IMR-90 (cell line): Measurements from ENCODE around the gene ARNT2. TPM values are rescaled to one million over a fixed set of nuclear protein-coding genes. Genes with fewer than 3 reads are reported as not detected.

Source experiments
- ATAC-seq: fragments of 200-7000 bp; cut with Tn5 transposase; 2 replicates; pipeline ENCODE4 v1.9.1; 2020; ENCODE audit warnings: low read depth, mild to moderate bottlenecking, moderate library complexity
- BruUV-seq: library from RNA; stranded (reverse); fragments of 400-500 nt; replicated peaks from 2 replicates; lab custom pipeline; 2021; lab: Mats Ljungman, UMichigan
- CTCF ChIA-PET: fragments of 300-600 bp; formaldehyde crosslinking; extraction: SDS; loops from one replicate; lab custom pipeline; 2021; ENCODE audit warnings: antibody characterized with exemption; lab: Yijun Ruan, JAX
- POLR2A ChIA-PET: fragments of 300-600 bp; sonication (Branson Sonifier 250); formaldehyde crosslinking; loops from one replicate; lab custom pipeline; 2022; ENCODE audit warnings: antibody characterized with exemption; ENCODE audit not compliant: unreplicated experiment; lab: Charles Lee
- DNase-seq: peaks from one replicate; pipeline ENCODE4 v3.0.0; 2013
- H2AFZ ChIP-seq: replicated peaks from 2 replicates; pipeline ENCODE3; 2013; ENCODE audit warnings: low read length, mild to moderate bottlenecking; ENCODE audit not compliant: poor library complexity
- H2AK5ac ChIP-seq: 2 replicates; pipeline ENCODE4 v1.6.1; 2013; ENCODE audit warnings: low read depth, low read length, inconsistent platforms
- H2AK9ac ChIP-seq: replicated peaks from 2 replicates; pipeline ENCODE3; 2013; ENCODE audit warnings: mild to moderate bottlenecking, low read depth, low read length, moderate library complexity; ENCODE audit not compliant: poor library complexity
- H2BK120ac ChIP-seq: 2 replicates; pipeline ENCODE4 v1.6.1; 2013; ENCODE audit warnings: low read depth, low read length, inconsistent platforms
- H2BK15ac ChIP-seq: 3 replicates; pipeline ENCODE4 v1.6.1; 2013; ENCODE audit warnings: low read depth, low read length, inconsistent platforms
- H2BK20ac ChIP-seq: 2 replicates; pipeline ENCODE4 v1.6.1; 2013; ENCODE audit warnings: low read depth, mild to moderate bottlenecking, inconsistent platforms, low read length, moderate library complexity
- H2BK5ac ChIP-seq: 2 replicates; pipeline ENCODE4 v1.6.1; 2013; ENCODE audit warnings: mild to moderate bottlenecking, low read depth, low read length, inconsistent platforms; ENCODE audit not compliant: poor library complexity, severe bottlenecking
- H3K14ac ChIP-seq: replicated peaks from 2 replicates; pipeline ENCODE4 v1.6.1; 2013; ENCODE audit warnings: low read depth, low read length, inconsistent platforms
- H3K18ac ChIP-seq: 2 replicates; pipeline ENCODE4 v1.6.1; 2013; ENCODE audit warnings: low read depth, low read length, control low read depth
- H3K23ac ChIP-seq: 2 replicates; pipeline ENCODE4 v1.6.1; 2013; ENCODE audit warnings: low read depth, low read length, inconsistent platforms
- H3K27ac ChIP-seq: 2 replicates; pipeline ENCODE4 v1.5.1; 2013; ENCODE audit warnings: mild to moderate bottlenecking, control low read depth, low read length; ENCODE audit not compliant: insufficient read depth
- H3K27me3 ChIP-seq: 2 replicates; pipeline ENCODE4 v1.6.1; 2013; ENCODE audit warnings: low read length; ENCODE audit not compliant: control insufficient read depth, insufficient read depth
- H3K36me3 ChIP-seq: 2 replicates; pipeline ENCODE4 v1.6.1; 2013; ENCODE audit warnings: low read length, mixed read lengths; ENCODE audit not compliant: control insufficient read depth, insufficient read depth
- H3K4ac ChIP-seq: 2 replicates; pipeline ENCODE4 v1.6.1; 2013; ENCODE audit warnings: low read depth, low read length, inconsistent platforms
- H3K4me1 ChIP-seq: 2 replicates; pipeline ENCODE4 v1.6.1; 2013; ENCODE audit warnings: low read length, mixed read lengths; ENCODE audit not compliant: control insufficient read depth, insufficient read depth
- H3K4me2 ChIP-seq: 2 replicates; pipeline ENCODE4 v1.6.1; 2013; ENCODE audit warnings: low read depth, mild to moderate bottlenecking, control low read depth, low read length, moderate library complexity
- H3K4me3 ChIP-seq: 2 replicates; pipeline ENCODE4 v1.5.1; 2013; ENCODE audit warnings: low read depth, mild to moderate bottlenecking, control low read depth, low read length, moderate library complexity; ENCODE audit not compliant: insufficient read depth
- H3K56ac ChIP-seq: 2 replicates; pipeline ENCODE4 v1.6.1; 2013; ENCODE audit warnings: low read length, inconsistent platforms; ENCODE audit not compliant: insufficient read depth; ENCODE audit errors: extremely low read depth
- H3K79me1 ChIP-seq, 2 experiments: 2 replicates each; pipeline ENCODE4 v1.6.1; 2013; ENCODE audit warnings: low read length in 2 of 2, inconsistent platforms in 1 of 2, low read depth in 1 of 2
- H3K9ac ChIP-seq: 2 replicates; pipeline ENCODE4 v1.6.1; 2013; ENCODE audit warnings: low read depth, low read length, control low read depth
- H3K9me1 ChIP-seq: 2 replicates; pipeline ENCODE4 v1.6.1; 2013; ENCODE audit warnings: low read length, inconsistent platforms; ENCODE audit not compliant: insufficient read depth
- H3K9me3 ChIP-seq: 2 replicates; pipeline ENCODE4 v1.6.1; 2013; ENCODE audit warnings: low read length; ENCODE audit not compliant: control insufficient read depth, insufficient read depth
- H4K20me1 ChIP-seq: 2 replicates; pipeline ENCODE4 v1.6.1; 2013; ENCODE audit warnings: low read length, inconsistent platforms; ENCODE audit not compliant: insufficient read depth
- H4K5ac ChIP-seq: 2 replicates; pipeline ENCODE4 v1.6.1; 2013; ENCODE audit warnings: mild to moderate bottlenecking, low read depth, low read length, control low read depth
- H4K8ac ChIP-seq, 2 experiments: 2 replicates each; pipeline ENCODE4 v1.6.1; 2013; ENCODE audit warnings: low read depth in 2 of 2, low read length in 2 of 2, control low read depth in 1 of 2, inconsistent platforms in 1 of 2
- H4K91ac ChIP-seq: 2 replicates; pipeline ENCODE4 v1.6.1; 2013; ENCODE audit warnings: low read depth, low read length, inconsistent platforms; ENCODE audit not compliant: insufficient read depth
- BHLHE40 ChIP-seq: fragments of 150-350 bp; IDR thresholded peaks from 2 replicates; pipeline ENCODE4 v1.6.1; 2016; ENCODE audit warnings: mild to moderate bottlenecking, low read depth, low read length
- CHD1 ChIP-seq: IDR thresholded peaks from 2 replicates; pipeline ENCODE4 v1.6.1; 2012; ENCODE audit warnings: low read depth, low read length, improper control_type of control experiment
- CTCF ChIP-seq: conservative IDR thresholded peaks from 2 replicates; pipeline ENCODE4 v1.5.1; 2012; ENCODE audit warnings: mild to moderate bottlenecking, low read depth, low read length, improper control_type of control experiment
- ELK1 ChIP-seq: fragments of 150-350 bp; IDR thresholded peaks from 2 replicates; pipeline ENCODE4 v1.6.1; 2016; ENCODE audit warnings: low read depth, mild to moderate bottlenecking, low read length, moderate library complexity, borderline replicate concordance
- FOS ChIP-seq: fragments of 150-350 bp; IDR thresholded peaks from 2 replicates; pipeline ENCODE4 v1.6.1; 2016; ENCODE audit warnings: low read depth, low read length
- MAFK ChIP-seq: IDR thresholded peaks from 2 replicates; pipeline ENCODE4 v1.6.1; 2012; ENCODE audit warnings: low read depth, low read length, improper control_type of control experiment
- MAZ ChIP-seq: IDR thresholded peaks from 2 replicates; pipeline ENCODE4 v1.6.1; 2012; ENCODE audit warnings: low read depth, mild to moderate bottlenecking, low read length, improper control_type of control experiment, moderate library complexity, borderline replicate concordance
- NFE2L2 ChIP-seq: fragments of 150-350 bp; IDR thresholded peaks from 2 replicates; pipeline ENCODE4 v1.6.1; 2016; ENCODE audit warnings: low read depth, mild to moderate bottlenecking, low read length
- POLR2A ChIP-seq: IDR thresholded peaks from 2 replicates; pipeline ENCODE4 v1.6.1; 2012; ENCODE audit warnings: mild to moderate bottlenecking, low read depth, low read length
- RAD21 ChIP-seq: IDR thresholded peaks from 2 replicates; pipeline ENCODE4 v1.6.1; 2012; ENCODE audit warnings: low read length, improper control_type of control experiment
- RFX5 ChIP-seq: IDR thresholded peaks from 2 replicates; pipeline ENCODE4 v1.8.0; 2012; ENCODE audit warnings: low read depth, mild to moderate bottlenecking, low read length, moderate library complexity
- SMC3 ChIP-seq: fragments of 150-350 bp; IDR thresholded peaks from 2 replicates; pipeline ENCODE4 v1.6.1; 2016; ENCODE audit warnings: low read depth, mild to moderate bottlenecking, antibody characterized with exemption, low read length, moderate library complexity
- USF2 ChIP-seq: fragments of 150-350 bp; IDR thresholded peaks from 2 replicates; pipeline ENCODE4 v1.6.1; 2017; ENCODE audit warnings: mild to moderate bottlenecking, antibody characterized with exemption, low read length, low read depth
- WGBS, 2 experiments: methylation state at CpG; one replicate each; pipeline versions ENCODE4 v1.1.5 to v1.1.7; 2013; ENCODE audit warnings: missing lambda C conversion rate in 2 of 2; ENCODE audit not compliant: insufficient read length in 1 of 2; ENCODE audit errors: extremely low coverage in 2 of 2; 5-methylcytosine and 5-hydroxymethylcytosine counted together
- dilution Hi-C: fragments of 300-500 bp; cut with HindIII; formaldehyde crosslinking; loops from one replicate; pipeline ENCODE4 v1.14.3; 2018; ENCODE audit warnings: low sequenced_read_pairs; ENCODE audit not compliant: unreplicated experiment
- in situ Hi-C: fragments of 300-500 bp; cut with MboI; formaldehyde crosslinking; loops from 3 replicates; pipeline ENCODE4 v1.14.3; 2019; ENCODE audit warnings: low sequenced_read_pairs, inconsistent platforms, mixed read lengths
- intact Hi-C: fragments of 100-400 bp; cut with micrococcal nuclease; formaldehyde crosslinking; loops from 2 replicates; pipeline ENCODE4 v1.10.0; 2022
- polyA plus RNA-seq, 3 experiments: library from polyadenylated mRNA; depleted of rRNA; stranded (reverse); fragments of >200 nt; gene quantifications; 2 replicates each; pipeline ENCODE4 v1.2.3, GENCODE V29; 2012; ENCODE audit warnings: low replicate concordance in 1 of 3
- total RNA-seq: library from RNA; depleted of rRNA; stranded (reverse); fragments of >200 nt; gene quantifications from 2 replicates; pipeline ENCODE4 v1.2.3, GENCODE V29; 2012

The ARNT2 gene
- total and polyA plus RNA-seq, 2 of the 4 experiments (the other 2 are of a cell fraction), result 18.2 to 19.0 TPM

GRCh38 chr15:80578206-80578595, 174.0 kb downstream of the ARNT2 start:
- dilution Hi-C loops, result no loop called here
- intact Hi-C loops, result no loop called here
- Histone ChIP-seq H3K36me3 (peaks cover 64% of the 10 kb centered on the region), H3K9me3 (no peaks in the 10 kb centered on the region), H3K9ac (no peak overlapping the region), H3K4me1 (peaks cover 6% of the 10 kb centered on the region), H2BK5ac (no peak overlapping the region), H4K91ac (peak overlapping the region; percentile 21; the same call in 1 of the 2 replicates), H2BK120ac (no peak overlapping the region), H2AFZ (no peak overlapping the region), H3K56ac (no peak overlapping the region), H4K8ac (peak overlapping the region in 1 of 2 experiments; percentile 17; a peak in 1 of 4 replicates), H3K79me1 (peaks cover 0 to 4% of the 10 kb centered on the region in 2 experiments; a peak in 1 of 4 replicates), H2AK5ac (peak overlapping the region; percentile 64), H2BK20ac (peak overlapping the region; percentile 40; the same call in 1 of the 2 replicates), H3K27me3 (no peaks in the 10 kb centered on the region), H3K4me3 (no peak overlapping the region), H4K20me1 (no peaks in the 10 kb centered on the region), H3K27ac (no peak overlapping the region), H4K5ac (no peak overlapping the region; the same call in 1 of the 2 replicates), H3K23ac (no peak overlapping the region), H3K9me1 (peaks cover 16% of the 10 kb centered on the region), H3K4me2 (no peak overlapping the region), H3K18ac (no peak overlapping the region), H3K4ac (peak overlapping the region; percentile 27; the same call in 1 of the 2 replicates), H2BK15ac (no peak overlapping the region), H2AK9ac (no peak overlapping the region), H3K14ac (no peak overlapping the region)
- ATAC-seq (no peak), DNase-seq (no peak)
- BruUV-seq, result no TSS peak
- in situ Hi-C loops, result no loop called here
- TF ChIP-seq USF2 (no peak), MAZ (no peak), SMC3 (no peak), POLR2A (no peak), CTCF (no peak), FOS (no peak), RFX5 (no peak), ELK1 (no peak), BHLHE40 (no peak), CHD1 (no peak), NFE2L2 (no peak), RAD21 (no peak), MAFK (no peak)
- 94% methylated on average over 4 of the region's 5 CpGs; no CpG with 5 or more reads in 1 of the 2 experiments for WGBS, 2 experiments
- POLR2A ChIA-PET, result interaction anchor here (0.6 kb wide), 1 partner anchor 28 kb away, joined by 3 read pairs; no protein-coding TSS in a partner anchor
- CTCF ChIA-PET, result interaction anchor here (0.9 kb wide), 1 partner anchor 201 kb away, joined by 3 read pairs; the partner anchor contains the start of gene CEMIP
